Measurements from ENCODE around the gene RPH3AL.
"Not testable (repeated sequence)": the region's sequence is repeated elsewhere in the genome, so short reads cannot be mapped to it uniquely, and the experiment has no call there.

The RPH3AL gene

GRCh38 chr17:243924-244323 is 108.7 kb downstream of the RPH3AL start:
- DNase-seq (ENCODE audit: low read depth in 1 of 2, low spot score in 1 of 2) = not testable (repeated sequence)

- no peak for DNase-seq (ENCODE audit: low read depth in 1 of 2, low spot score in 1 of 2)
Measured at GRCh38 chr17:238964-239259, 113.7 kb downstream of the RPH3AL start.

GRCh38 chr17:238071-238963 is 114.3 kb downstream of the RPH3AL start:
- no peak for DNase-seq (ENCODE audit: low read depth in 1 of 2, low spot score in 1 of 2)

DNA sequence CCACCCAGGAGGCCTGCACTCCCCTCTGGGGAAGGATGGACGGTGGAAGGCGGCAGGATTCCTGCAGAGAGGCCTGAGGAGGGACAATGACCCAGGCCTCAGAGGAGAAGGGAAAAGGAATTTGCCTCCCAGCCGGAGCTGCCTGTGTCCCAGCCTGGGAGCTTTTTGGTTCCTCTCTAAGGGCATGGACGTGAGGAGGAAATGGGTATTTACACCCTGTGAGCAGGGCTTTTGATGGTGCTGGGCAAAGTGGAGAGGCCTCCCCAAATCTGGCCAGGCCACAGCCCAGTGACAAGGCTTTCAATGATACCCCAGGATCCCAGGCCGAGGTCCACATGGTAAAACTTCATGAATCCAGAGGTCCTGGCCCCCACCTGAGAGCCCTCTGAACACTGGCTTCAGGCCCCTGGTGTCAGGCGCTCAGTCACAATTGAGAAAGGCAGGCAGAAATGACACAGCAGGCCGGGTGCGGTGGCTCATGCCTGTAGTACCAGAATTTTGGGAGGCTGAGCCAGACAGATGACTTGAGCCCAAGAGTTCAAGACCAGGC is 115.1 kb downstream of the RPH3AL start:
- no peak for DNase-seq (ENCODE audit: low read depth in 1 of 2, low spot score in 1 of 2)

DNA sequence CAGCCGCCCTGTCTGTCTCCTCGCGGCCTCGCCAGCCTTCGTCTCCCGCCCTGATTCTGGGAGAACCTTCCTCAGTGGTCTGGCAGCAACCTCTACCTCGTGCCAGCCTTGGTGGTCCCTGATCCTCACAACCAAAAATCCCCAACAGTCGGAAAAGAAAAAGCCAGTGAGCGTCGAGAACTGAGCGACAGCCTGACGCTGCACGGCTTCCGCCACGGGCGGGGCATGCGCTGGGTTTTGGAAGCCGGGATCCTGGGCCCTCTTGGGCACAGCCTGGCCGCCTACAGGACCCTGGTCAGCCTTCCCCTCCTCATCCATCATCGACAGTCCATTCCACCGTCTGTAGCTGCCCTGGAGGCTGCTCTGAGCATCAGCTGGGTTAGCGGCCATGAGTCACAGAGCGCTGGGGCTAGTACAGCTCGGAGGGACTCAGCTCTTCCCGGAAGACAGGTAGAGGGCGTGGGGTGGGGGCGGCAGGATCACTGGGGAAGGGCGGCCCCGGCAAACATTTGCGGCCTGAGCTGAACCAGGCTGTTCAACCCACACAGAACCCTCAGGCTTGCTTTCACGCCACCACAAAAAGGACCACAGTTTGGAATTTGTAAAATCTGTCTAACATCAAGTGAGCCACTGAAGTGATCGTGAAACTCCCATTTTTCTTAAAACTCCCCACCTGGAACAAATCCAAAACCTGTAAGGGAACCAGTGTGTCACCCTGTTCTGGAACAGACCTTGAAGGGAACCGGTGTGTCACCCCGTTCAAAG is 115.8 kb downstream of the RPH3AL start:
- no peak for DNase-seq (ENCODE audit: low read depth in 1 of 2, low spot score in 1 of 2)

DNA sequence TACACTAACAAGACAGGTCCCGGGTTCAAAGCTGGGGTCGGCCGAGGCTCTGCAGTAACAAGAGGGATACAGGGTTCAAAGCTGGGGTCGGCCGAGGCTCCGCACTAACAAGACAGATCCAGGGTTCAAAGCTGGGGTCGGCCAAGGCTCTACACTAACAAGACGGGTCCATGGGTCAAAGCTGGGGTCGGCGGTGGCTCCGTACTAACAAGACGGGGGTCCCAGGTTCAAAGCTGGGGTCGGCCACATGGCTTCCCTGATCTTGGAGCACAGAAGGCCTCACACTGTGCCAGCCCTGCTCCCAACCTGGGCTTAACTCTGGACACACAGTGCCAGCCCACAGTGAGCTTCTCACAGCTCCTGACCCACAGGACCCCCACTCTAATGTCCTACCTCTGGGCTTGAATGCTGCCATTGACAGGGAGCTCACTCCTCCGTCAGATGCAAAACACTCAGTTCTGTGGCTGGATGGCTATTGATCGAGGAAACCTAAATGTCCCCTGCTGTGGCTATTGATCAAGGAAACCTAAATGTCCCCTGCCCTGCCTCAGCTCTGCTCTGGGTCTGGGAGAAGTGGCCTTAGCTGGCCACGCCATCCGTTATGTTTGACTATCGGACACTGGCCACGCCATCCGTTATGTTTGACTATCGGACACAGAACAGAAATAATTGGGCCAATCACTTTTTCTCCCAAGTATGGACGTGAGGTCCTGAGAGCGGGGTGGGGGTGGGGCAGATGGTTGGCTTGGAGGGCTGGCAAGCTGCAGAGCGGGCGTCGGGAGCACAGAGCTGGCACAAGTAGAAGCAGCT is 116.6 kb downstream of the RPH3AL start:
- no peak for DNase-seq (ENCODE audit: low read depth in 1 of 2, low spot score in 1 of 2)

- not testable (repeated sequence) for DNase-seq (ENCODE audit: low read depth in 1 of 2, low spot score in 1 of 2)
Measured at GRCh38 chr17:234994-235830, 117.4 kb downstream of the RPH3AL start.

GRCh38 chr17:234163-234993 is 118.2 kb downstream of the RPH3AL start:
- not testable (repeated sequence) for DNase-seq (ENCODE audit: low read depth in 1 of 2, low spot score in 1 of 2)

DNA sequence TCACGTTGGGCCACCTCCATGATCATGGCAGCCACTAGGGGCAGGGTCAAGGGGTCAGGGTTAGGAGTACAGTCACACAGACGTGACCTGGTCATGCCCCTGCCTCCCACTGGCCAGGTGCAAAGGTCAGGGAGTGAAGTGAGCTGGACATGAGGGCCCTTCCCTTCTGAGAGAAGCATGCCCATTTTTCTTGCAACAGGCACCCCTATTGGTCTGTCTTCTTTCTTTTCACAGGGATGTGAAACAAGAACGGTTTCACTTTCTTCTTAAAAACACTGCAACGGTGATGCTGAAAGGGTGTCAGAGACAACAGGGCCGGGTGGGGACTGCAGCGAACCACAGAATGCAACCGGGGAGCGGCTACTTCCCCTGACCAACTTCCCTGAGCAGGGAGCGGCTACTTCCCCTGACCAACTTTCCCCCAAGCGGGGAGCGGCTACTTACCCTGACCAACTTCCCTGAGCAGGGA is 119.1 kb downstream of the RPH3AL start:
- no peak for DNase-seq (ENCODE audit: low read depth in 1 of 2, low spot score in 1 of 2)

GRCh38 chr17:231966-232807 is 120.4 kb downstream of the RPH3AL start:
- DNase-seq (ENCODE audit: low read depth in 1 of 2, low spot score in 1 of 2) = no peak

DNA sequence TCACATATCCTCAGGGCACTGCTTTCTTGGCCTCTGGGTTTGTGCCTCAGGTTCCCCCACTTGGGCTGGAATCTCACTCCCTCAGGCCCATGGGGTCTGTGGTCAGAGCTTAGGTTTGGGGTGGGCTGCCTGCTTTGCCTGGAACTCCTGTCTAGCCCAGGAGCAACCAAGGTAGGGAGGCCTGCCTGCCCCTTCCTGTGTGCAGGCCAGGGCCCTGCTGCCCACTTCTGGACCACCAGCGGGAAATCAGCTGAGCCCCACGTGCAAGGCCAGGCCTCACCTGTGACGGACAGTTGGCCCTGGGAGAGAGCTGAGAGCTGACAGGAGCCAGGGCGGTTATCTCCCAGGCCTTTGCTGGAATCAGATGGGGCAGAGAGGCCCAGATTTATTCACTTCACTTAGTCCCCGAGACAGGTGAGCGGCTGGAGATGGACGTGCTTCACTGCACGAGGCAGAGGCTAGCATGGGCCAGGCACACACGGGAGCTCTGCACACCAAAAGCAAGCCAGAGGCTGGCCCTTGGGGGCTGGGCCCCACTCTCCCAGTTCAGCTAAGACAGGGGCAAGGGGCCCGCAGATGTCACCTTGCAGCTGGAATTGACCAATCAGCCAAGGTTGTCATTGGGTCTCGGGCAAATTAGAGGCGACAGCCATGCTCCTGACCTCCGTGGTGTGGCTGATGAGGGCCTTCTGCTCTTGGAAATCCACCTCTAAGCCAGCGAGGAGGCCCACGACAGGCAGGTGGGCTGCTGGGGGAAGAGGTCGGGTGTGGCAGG is 121.2 kb downstream of the RPH3AL start:
- DNase-seq (ENCODE audit: low read depth in 1 of 2, low spot score in 1 of 2) = no peak

DNA sequence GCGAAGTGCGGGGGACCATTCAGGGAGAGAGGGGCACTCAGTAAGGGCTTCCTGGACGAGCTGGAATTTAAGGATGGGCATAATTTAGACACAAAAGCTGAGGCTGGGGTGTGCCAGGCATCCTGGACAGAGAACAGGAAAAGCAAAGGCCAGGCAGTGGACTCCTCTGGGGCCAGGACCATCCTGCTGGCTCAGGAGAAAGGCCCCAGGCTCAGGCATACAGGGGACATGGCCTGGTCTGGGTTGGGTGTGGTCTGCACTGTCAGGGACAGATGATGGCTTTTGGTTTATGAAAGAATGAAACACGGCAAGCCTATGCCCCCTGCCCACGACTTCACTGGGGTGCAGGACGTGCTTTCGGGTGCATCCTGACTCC is 122.2 kb downstream of the RPH3AL start:
- DNase-seq (ENCODE audit: low read depth in 1 of 2, low spot score in 1 of 2) = no peak

DNA sequence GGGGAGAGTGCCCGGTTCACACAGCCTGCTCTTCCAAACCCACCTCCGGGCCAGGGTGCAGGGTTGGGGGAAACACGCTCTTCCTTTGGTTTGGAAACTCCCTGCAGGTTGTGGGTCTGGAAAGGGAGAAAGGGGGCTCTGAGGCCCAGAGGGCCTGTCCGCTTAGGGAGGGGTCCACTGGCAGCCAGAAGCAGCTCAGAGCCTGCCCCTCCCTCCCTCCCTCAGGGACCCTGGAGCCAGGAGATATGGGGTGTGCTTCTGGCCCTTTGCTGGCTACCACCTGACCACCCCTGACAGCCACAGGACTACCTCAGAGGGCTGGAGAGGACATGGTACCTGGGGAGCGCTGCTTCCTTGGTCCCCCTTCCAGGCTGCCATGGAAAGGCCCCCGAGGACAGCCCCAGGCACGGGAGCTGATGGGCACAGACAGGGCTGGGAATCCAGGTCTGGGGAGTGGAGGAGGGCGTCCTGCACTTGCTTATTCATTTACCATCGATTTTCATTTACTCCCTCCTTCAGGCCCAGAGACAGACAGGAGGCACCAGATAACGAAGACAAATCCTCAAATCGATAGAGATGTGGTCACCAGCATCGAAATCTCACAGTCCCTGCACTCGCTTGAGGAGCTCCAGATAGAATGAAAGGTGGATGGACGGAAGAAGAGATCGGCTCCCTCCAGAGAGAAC is 122.8 kb downstream of the RPH3AL start:
- DNase-seq (ENCODE audit: low read depth in 1 of 2, low spot score in 1 of 2) = no peak

GRCh38 chr17:228951-229708 is 123.5 kb downstream of the RPH3AL start:
- no peak for DNase-seq (ENCODE audit: low read depth in 1 of 2, low spot score in 1 of 2)

- DNase-seq (ENCODE audit: low read depth in 1 of 2, low spot score in 1 of 2) = no peak
Measured at GRCh38 chr17:227946-228615, 124.5 kb downstream of the RPH3AL start.

Measured in stimulated activated CD4-positive, alpha-beta T cell treated with anti-CD3 and anti-CD28 coated beads, Interleukin-15, amount 100 ng/mL, for 1 hour (primary cell).